ENCODE results near the gene ZNF804B. TPM values are rescaled to one million over a fixed set of nuclear protein-coding genes. Genes with fewer than 3 reads are reported as not detected.

ZNF804B gene
- total RNA-seq, 1 experiment from 2014 or later: not detected

- ChIA-PET POLR2A (ENCODE audit: unreplicated experiment) (no interaction called here), CTCF (no interaction called here)
- Histone ChIP-seq H3K9me3 (ENCODE audit: insufficient read depth, low read depth) (no peaks in the 10 kb centered on the region), H4K20me1 (ENCODE audit: insufficient read depth) (no peaks in the 10 kb centered on the region), H3K9me2 (ENCODE audit: insufficient read depth) (no peaks in the 10 kb centered on the region), H3K4me2 (no peak overlapping the region), H3K4me3 (no peak overlapping the region), H3K27me3 (ENCODE audit: insufficient read depth, low read depth) (no peaks in the 10 kb centered on the region), H3K27ac (no peak overlapping the region), H3K36me3 (ENCODE audit: low read depth) (no peaks in the 10 kb centered on the region), H3F3A (ENCODE audit: insufficient read depth, low read depth) (no peaks in the 10 kb centered on the region), H3K4me1 (replicated peaks; ENCODE audit: insufficient read depth) (no peaks in the 10 kb centered on the region), H2AFZ (no peak overlapping the region), H3K79me2 (ENCODE audit: low read depth) (no peaks in the 10 kb centered on the region)
- intact Hi-C loops (cut with micrococcal nuclease; ENCODE audit: unreplicated experiment): no loop called here
- TF ChIP-seq CTCF (conservative IDR thresholded peaks at IDR 0.05) (no peak), EZH2 (IDR thresholded peaks at IDR 0.05; ENCODE audit: low read depth) (no peak)
- DNase-seq: no peak
- BruUV-seq (replicated peaks): no TSS peak
Observed at GRCh38 chr7:88758381-88759229, 895 bp upstream of the ZNF804B start.

GRCh38 chr7:88760136-88760515, 626 bp downstream of the ZNF804B start:
- Histone ChIP-seq H3K4me2 (no peak overlapping the region), H3K27ac (no peak overlapping the region), H3K9me2 (ENCODE audit: insufficient read depth) (no peaks in the 10 kb centered on the region), H3K4me3 (no peak overlapping the region), H2AFZ (no peak overlapping the region), H3F3A (ENCODE audit: insufficient read depth, low read depth) (no peaks in the 10 kb centered on the region), H3K27me3 (ENCODE audit: insufficient read depth, low read depth) (no peaks in the 10 kb centered on the region), H3K9me3 (ENCODE audit: insufficient read depth, low read depth) (no peaks in the 10 kb centered on the region), H3K4me1 (replicated peaks; ENCODE audit: insufficient read depth) (no peaks in the 10 kb centered on the region), H4K20me1 (ENCODE audit: insufficient read depth) (no peaks in the 10 kb centered on the region), H3K79me2 (ENCODE audit: low read depth) (no peaks in the 10 kb centered on the region), H3K36me3 (ENCODE audit: low read depth) (no peaks in the 10 kb centered on the region)
- DNase-seq: no peak
- POLR2A ChIA-PET (ENCODE audit: unreplicated experiment): no interaction called here
- intact Hi-C loops (cut with micrococcal nuclease; ENCODE audit: unreplicated experiment): no loop called here
- BruUV-seq (replicated peaks): no TSS peak
- CTCF ChIA-PET: no interaction called here
- TF ChIP-seq EZH2 (IDR thresholded peaks at IDR 0.05; ENCODE audit: low read depth): no peak
- TF ChIP-seq CTCF (conservative IDR thresholded peaks at IDR 0.05): no peak

GRCh38 chr7:88761779-88762178, 2.3 kb downstream of the ZNF804B start:
- Histone ChIP-seq H3K27ac (no peak overlapping the region), H3K9me2 (ENCODE audit: insufficient read depth) (no peaks in the 10 kb centered on the region), H2AFZ (no peak overlapping the region), H3F3A (ENCODE audit: insufficient read depth, low read depth) (no peaks in the 10 kb centered on the region), H3K9me3 (ENCODE audit: insufficient read depth, low read depth) (no peaks in the 10 kb centered on the region), H3K27me3 (ENCODE audit: insufficient read depth, low read depth) (no peaks in the 10 kb centered on the region), H4K20me1 (ENCODE audit: insufficient read depth) (no peaks in the 10 kb centered on the region), H3K36me3 (ENCODE audit: low read depth) (no peaks in the 10 kb centered on the region), H3K4me2 (no peak overlapping the region), H3K4me1 (replicated peaks; ENCODE audit: insufficient read depth) (no peaks in the 10 kb centered on the region), H3K4me3 (no peak overlapping the region), H3K79me2 (ENCODE audit: low read depth) (no peaks in the 10 kb centered on the region)
- CTCF ChIA-PET: no interaction called here
- no TSS peak for BruUV-seq (replicated peaks)
- intact Hi-C loops (cut with micrococcal nuclease; ENCODE audit: unreplicated experiment): no loop called here
- DNase-seq: no peak
- TF ChIP-seq CTCF (conservative IDR thresholded peaks at IDR 0.05): no peak
- TF ChIP-seq EZH2 (IDR thresholded peaks at IDR 0.05; ENCODE audit: low read depth): no peak
- POLR2A ChIA-PET (ENCODE audit: unreplicated experiment): no interaction called here
